Activated CD8-positive, alpha-beta T cell treated with anti-CD3 and anti-CD28 coated beads for 36 hours (primary cell): ENCODE results near the gene EML1. TPM values are rescaled to one million over a fixed set of nuclear protein-coding genes. Genes with fewer than 3 reads are reported as not detected.
A peak's percentile ranks its signal among the peaks of the same experiment; 100 is the strongest.

Experiments used
- ATAC-seq: fragments of 200-7000 bp; cut with Tn5 transposase; one replicate; pipeline ENCODE4 v1.10.0; 2021; ENCODE audit warnings: mild to moderate bottlenecking, moderate library complexity
- CTCF ChIA-PET: fragments of 350-600 bp; sonication (Branson Sonifier 250); formaldehyde crosslinking; loops from one replicate; lab custom pipeline; 2021; ENCODE audit warnings: antibody characterized with exemption; lab: Charles Lee
- POLR2A ChIA-PET: fragments of 350-600 bp; sonication (Branson Sonifier 250); formaldehyde crosslinking; loops from one replicate; lab custom pipeline; 2021; ENCODE audit warnings: antibody characterized with exemption; lab: Charles Lee
- DNase-seq: peaks from one replicate; pipeline ENCODE4 v3.0.0-alpha.2; 2020
- H3K27ac Mint-ChIP-seq: one replicate; pipeline ENCODE4 v1.8.0; 2021; ENCODE audit warnings: mild to moderate bottlenecking, mixed read lengths
- H3K27me3 Mint-ChIP-seq: one replicate; pipeline ENCODE4 v1.8.0; 2021; ENCODE audit warnings: mixed read lengths
- H3K36me3 Mint-ChIP-seq: one replicate; pipeline ENCODE4 v1.8.0; 2021; ENCODE audit warnings: low read depth, mixed read lengths
- H3K4me1 Mint-ChIP-seq: one replicate; pipeline ENCODE4 v1.8.0; 2021; ENCODE audit warnings: low read depth, mixed read lengths
- H3K4me3 Mint-ChIP-seq: one replicate; pipeline ENCODE4 v1.8.0; 2021; ENCODE audit warnings: mild to moderate bottlenecking, moderate library complexity, mixed read lengths
- H3K9me3 Mint-ChIP-seq: one replicate; pipeline ENCODE4 v1.8.0; 2021; ENCODE audit warnings: mixed read lengths
- intact Hi-C: fragments of 100-400 bp; cut with micrococcal nuclease; formaldehyde crosslinking; loops from one replicate; pipeline ENCODE4 v1.10.0; 2022
- total RNA-seq, 2 experiments: library from RNA; stranded (reverse); gene quantifications; one replicate each; pipeline ENCODE4 v1.2.3, GENCODE V29; 2021
- TF ChIP-seq, protein P1 (sequence below): fragments of 200-600 bp; IDR thresholded peaks from one replicate; pipeline ENCODE4 v1.8.0; 2022; ENCODE audit warnings: antibody characterized with exemption, mild to moderate bottlenecking

Gene EML1
- total RNA-seq, 2 experiments from 2014 or later = 0.56 to 0.70 TPM

DNA sequence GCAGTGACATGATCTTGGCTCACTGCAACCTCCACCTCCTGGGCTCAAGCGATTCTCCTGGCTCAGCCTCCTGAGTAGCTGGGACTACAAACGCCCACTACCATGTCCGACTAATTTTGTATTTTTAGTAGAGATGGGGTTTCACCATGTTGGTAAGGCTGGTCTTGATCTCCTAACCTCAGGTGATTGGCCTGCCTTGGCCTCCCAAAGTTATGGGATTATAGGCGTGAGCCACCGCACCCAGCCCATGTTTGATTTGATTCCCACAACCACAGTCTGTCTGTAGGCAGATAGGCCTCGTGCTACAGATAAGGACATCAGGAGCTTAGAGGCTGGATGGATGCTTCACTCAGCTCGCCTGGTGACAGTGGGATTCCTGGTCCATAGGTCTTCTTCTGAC, 23.0 kb downstream of the EML1 start:
- intact Hi-C loops = no loop called here
- Mint-ChIP-seq H3K9me3 (no peaks in the 10 kb centered on the region), H3K27me3 (peaks cover 30% of the 10 kb centered on the region), H3K4me3 (no peak overlapping the region), H3K27ac (no peak overlapping the region), H3K36me3 (no peaks in the 10 kb centered on the region), H3K4me1 (peaks cover 6% of the 10 kb centered on the region)
- ATAC-seq (no peak), DNase-seq (no peak)
- TF ChIP-seq, protein P1, sequence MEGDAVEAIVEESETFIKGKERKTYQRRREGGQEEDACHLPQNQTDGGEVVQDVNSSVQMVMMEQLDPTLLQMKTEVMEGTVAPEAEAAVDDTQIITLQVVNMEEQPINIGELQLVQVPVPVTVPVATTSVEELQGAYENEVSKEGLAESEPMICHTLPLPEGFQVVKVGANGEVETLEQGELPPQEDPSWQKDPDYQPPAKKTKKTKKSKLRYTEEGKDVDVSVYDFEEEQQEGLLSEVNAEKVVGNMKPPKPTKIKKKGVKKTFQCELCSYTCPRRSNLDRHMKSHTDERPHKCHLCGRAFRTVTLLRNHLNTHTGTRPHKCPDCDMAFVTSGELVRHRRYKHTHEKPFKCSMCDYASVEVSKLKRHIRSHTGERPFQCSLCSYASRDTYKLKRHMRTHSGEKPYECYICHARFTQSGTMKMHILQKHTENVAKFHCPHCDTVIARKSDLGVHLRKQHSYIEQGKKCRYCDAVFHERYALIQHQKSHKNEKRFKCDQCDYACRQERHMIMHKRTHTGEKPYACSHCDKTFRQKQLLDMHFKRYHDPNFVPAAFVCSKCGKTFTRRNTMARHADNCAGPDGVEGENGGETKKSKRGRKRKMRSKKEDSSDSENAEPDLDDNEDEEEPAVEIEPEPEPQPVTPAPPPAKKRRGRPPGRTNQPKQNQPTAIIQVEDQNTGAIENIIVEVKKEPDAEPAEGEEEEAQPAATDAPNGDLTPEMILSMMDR = no peak
- POLR2A ChIA-PET = no interaction called here
- CTCF ChIA-PET = no interaction called here

DNA sequence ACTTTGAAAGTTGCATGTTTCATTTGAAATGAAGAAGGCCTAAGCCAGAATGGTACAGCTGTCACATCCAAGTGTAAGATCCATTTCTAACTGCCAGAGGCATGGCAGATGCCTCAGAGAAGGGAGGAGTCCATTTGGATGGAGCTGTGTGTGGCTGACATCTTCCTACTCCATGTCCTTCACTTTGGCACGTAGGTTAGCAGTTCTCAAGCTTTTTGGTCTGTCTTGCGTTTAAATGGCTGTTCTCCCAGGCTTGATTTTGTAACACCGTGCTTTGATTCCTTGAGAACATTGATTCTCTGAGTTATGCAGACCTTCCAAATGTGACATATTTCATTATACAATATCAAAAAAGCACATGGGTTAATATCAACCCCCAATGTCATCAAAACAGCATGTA, 23.4 kb downstream of the EML1 start:
- DNase-seq (no peak), ATAC-seq (no peak)
- no peaks in the 10 kb centered on the region for H3K36me3 Mint-ChIP-seq
- peaks cover 9% of the 10 kb centered on the region for H3K4me1 Mint-ChIP-seq
- TF ChIP-seq, protein P1 = no peak
- intact Hi-C loops = no loop called here
- H3K4me3 Mint-ChIP-seq = no peak overlapping the region
- peaks cover 33% of the 10 kb centered on the region for H3K27me3 Mint-ChIP-seq
- ChIA-PET CTCF (interaction anchor here (1.3 kb wide), 1 partner anchor 86 kb away, joined by 3 read pairs; no protein-coding TSS in a partner anchor), POLR2A (no interaction called here)
- H3K27ac Mint-ChIP-seq = no peak overlapping the region
- H3K9me3 Mint-ChIP-seq = no peaks in the 10 kb centered on the region

DNA sequence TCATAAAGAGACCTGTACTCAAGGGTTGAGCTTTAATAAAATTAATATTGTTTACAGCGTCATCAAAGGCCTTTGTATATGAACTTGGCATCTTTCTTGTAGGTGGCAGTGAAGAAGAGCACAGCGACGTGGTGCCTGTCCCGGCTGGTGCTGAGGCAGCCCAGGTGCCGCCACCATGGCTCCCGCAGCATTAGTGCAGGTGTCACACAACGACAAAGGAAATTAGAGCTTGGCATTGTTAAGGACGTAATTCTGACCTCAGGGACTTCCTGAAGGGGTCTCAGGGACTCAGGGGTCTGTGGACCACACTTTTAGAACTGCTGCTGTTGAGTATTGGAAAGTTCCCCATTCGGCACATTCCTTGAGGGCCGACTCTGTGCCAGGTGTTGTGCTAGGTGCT, 24.1 kb downstream of the EML1 start:
- TF ChIP-seq, protein P1 = no peak

DNA sequence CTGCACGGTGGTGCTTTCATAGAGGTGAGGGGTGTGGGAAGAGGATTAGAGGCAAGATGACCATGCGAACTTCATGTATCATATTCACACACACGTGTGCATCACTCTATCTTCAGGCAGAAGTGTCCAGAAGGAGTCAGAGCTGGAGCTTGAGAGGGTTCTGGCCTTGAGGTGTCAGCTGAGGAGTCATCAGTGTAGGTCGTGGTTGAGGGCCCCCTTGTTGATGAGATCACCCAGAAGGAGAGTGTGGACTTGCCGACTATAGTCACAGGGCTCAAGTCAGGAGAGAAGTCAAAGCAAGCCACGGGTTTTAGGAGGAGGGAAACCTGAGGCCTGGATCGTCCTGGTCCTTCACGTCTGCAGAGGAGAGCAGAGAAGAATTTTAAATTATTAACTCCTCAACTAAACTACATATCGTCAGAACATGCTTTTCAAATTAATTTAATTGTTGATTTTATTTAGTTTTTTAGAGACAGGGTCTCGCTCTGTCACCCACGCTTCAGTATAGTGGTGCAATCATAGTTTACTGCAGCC, 25.4 kb downstream of the EML1 start:
- TF ChIP-seq, protein P1 = no peak
- Mint-ChIP-seq H3K4me3 (no peak overlapping the region), H3K27me3 (peaks cover 39% of the 10 kb centered on the region), H3K9me3 (no peaks in the 10 kb centered on the region), H3K4me1 (peaks cover 21% of the 10 kb centered on the region), H3K36me3 (no peaks in the 10 kb centered on the region), H3K27ac (no peak overlapping the region)
- ChIA-PET POLR2A (no interaction called here), CTCF (no interaction called here)
- ATAC-seq (peak; percentile 48), DNase-seq (peak; percentile 27)
- intact Hi-C loops = no loop called here

More for the DNA sequence above, 24.1 kb downstream of the EML1 start:
- Mint-ChIP-seq H3K4me1 (peaks cover 16% of the 10 kb centered on the region), H3K4me3 (no peak overlapping the region), H3K27ac (no peak overlapping the region), H3K9me3 (no peaks in the 10 kb centered on the region), H3K36me3 (no peaks in the 10 kb centered on the region), H3K27me3 (peaks cover 34% of the 10 kb centered on the region)
- ChIA-PET POLR2A (no interaction called here), CTCF (interaction anchor here (1.3 kb wide), 1 partner anchor 87 kb away, joined by 3 read pairs; no protein-coding TSS in a partner anchor)
- intact Hi-C loops = no loop called here
- no peak for DNase-seq
- ATAC-seq = no peak

DNA sequence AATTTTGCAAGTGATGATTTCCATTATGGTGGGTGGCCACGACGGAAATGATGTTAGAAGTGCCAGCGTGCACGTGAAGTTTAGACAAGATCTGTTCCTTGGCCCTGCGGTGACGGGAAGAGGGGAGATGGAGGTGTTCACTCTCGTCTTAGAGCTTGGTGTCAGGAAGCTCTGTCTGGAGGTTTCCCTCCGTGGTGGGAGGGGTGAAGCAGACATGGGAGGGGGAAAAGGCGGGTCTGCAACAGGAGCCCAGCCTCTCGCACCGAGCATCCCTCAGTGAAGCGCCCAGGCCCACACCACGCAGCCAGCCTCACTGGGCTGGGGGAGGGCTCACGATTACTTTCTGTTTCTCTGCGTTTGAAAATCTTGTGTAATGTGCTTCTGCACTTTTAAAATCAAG, 26.3 kb downstream of the EML1 start:
- Mint-ChIP-seq H3K36me3 (no peaks in the 10 kb centered on the region), H3K4me1 (peaks cover 21% of the 10 kb centered on the region), H3K27ac (no peak overlapping the region), H3K9me3 (no peaks in the 10 kb centered on the region), H3K4me3 (peak overlapping the region; percentile 1), H3K27me3 (peaks cover 39% of the 10 kb centered on the region)
- intact Hi-C loops = no loop called here
- ATAC-seq (peak; percentile 66), DNase-seq (peak; percentile 34)
- POLR2A ChIA-PET = interaction anchor here (1.0 kb wide), 1 partner anchor 43 kb away, joined by 3 read pairs; no protein-coding TSS in a partner anchor
- CTCF ChIA-PET = interaction anchor here (1.3 kb wide), 1 partner anchor 23 kb away, joined by 3 read pairs; no protein-coding TSS in a partner anchor
- TF ChIP-seq, protein P1 = no peak
